NCI-H2081 treated with DMSO at 0.1 percent for 48 hours (cell line): ENCODE measurements around the gene MAP2K1.
"Not testable (repeated sequence)": the region's sequence is repeated elsewhere in the genome, so short reads cannot be mapped to it uniquely, and the experiment has no call there.

ENCODE experiments used
- DNase-seq: peaks from one replicate; lab custom pipeline; 2025; lab: John Stamatoyannopoulos, UW

Gene MAP2K1

DNA sequence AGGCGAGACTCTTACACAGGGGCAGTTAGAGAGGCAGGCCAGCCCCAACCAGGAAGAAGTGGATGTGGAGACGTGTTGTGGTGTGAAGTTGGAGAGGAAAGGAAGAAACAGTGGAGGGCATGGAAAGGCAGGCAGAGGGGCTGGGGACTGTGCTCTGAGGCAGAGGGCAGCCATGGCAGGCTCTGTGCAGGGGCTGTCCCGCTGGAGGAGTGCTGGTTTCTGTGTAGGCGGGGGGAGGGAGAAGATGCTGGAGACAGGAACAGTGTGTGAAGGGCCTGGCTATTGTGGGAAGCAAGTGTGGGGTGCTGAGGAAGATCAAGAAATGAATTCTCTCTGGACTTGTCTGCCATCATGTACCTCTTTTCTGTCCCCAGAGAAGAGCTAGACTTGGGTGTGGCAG lies 89.8 kb downstream of the MAP2K1 start:
- no peak for DNase-seq

DNA sequence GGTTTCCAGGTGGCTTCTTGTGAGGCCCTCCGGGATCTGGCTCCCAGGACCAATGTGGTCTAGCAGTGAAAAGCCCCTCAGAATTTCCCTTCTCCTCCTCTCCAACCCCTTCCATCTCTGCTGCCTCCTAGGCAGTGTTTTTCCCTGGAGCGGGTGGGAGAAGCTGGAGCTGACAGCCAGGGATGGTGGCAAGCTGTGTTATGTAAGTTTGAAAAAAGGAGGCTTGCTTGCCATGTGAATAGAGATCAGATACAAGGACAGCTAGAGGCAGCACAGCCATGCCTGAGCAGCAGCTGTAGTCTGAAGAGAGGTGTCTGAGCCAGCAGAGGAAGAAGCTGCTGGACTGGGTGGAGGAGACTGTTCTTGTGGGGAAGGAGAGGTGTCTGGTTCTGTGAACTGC lies 90.3 kb downstream of the MAP2K1 start:
- no peak for DNase-seq

DNA sequence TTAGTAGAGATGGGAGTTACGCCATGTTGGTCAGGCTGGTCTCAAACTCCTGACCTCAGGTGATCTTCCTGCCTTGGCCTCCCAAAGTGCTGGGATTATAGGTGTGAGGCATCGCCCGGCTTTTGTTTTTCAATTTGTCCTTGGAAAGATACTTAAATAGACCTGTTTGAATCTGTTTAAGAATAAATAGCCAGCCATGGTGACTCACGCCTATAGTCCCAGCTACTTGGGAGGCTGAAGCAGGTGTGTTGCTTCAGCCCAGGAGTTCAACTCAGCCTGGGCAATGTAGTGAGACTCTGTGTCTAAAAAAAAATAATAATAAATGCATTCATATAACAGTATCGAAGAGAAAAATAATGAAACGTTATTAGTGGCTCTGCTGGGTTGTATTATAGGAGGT lies 93.6 kb downstream of the MAP2K1 start:
- DNase-seq = no peak

DNA sequence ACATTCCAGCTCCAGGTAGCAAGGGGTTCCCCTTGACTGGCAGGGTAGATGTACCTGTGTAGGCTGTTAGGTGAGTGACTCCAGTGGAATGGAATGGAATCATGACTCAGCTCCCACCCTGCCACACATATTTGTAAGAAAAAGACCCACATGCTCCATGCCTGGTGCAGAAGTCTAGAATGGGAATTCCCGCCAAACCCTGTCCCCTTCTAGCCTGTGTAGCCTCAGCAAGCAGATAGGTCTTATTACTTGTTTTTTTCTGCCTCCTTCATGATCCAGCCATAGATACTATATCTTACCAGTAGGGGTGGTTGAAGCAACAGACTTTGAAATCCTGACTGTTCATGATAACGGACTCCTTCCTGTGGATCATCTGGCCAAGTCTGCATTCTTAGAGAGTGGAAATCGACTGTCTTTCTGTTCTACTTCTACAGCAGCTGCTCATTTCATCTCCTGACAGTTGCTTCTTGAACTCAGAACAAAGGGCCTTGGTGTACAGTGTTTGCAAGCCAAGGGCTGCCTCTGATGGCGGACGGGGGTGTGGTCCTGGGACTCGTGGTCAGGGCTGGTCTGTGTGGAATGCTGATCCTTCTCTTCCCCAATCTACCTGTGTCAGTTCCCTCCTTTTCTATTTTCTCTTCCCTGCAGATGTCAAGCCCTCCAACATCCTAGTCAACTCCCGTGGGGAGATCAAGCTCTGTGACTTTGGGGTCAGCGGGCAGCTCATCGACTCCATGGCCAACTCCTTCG lies 94.6 kb downstream of the MAP2K1 start:
- DNase-seq = no peak

DNA sequence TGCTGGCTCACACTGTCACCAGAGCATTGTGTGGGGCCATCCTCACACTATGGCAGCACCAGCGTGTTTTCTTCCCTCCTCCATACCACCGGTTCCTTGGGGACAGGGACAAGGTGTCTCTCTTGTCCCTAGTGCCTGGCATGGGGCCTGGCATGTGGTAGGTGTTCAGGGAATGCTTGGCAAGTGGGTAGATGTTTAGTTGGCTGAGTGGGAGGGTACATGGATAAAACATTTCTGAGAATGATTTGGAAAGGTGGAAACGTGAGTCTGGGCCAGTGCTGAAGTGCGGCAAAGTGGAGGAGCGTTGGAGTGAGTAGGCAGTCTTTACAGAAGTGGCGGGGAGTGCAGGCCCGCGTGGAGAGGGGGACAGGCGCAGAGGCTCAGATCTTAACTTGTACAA lies 95.8 kb downstream of the MAP2K1 start:
- no peak for DNase-seq

DNA sequence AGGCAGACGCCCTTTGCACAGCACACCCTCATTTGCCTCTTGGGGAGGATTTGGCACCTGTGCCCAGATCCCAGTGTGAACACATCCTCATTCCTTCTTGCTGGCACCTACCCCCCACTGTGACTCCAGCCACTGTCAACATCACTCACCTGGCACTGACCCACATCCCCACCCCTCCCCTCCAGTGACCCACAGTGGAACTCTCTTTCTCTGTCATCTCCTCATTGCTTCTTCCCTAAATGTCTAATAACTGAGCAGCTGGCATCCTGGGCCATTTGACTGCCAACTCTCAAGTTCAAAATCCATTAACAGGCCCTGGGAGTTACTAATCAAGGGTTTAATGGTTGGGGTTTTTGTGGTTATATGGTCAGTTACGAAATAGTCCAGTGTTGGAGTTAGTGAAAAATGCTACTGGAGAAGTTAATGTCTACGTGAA lies 96.4 kb downstream of the MAP2K1 start:
- no peak for DNase-seq

DNA sequence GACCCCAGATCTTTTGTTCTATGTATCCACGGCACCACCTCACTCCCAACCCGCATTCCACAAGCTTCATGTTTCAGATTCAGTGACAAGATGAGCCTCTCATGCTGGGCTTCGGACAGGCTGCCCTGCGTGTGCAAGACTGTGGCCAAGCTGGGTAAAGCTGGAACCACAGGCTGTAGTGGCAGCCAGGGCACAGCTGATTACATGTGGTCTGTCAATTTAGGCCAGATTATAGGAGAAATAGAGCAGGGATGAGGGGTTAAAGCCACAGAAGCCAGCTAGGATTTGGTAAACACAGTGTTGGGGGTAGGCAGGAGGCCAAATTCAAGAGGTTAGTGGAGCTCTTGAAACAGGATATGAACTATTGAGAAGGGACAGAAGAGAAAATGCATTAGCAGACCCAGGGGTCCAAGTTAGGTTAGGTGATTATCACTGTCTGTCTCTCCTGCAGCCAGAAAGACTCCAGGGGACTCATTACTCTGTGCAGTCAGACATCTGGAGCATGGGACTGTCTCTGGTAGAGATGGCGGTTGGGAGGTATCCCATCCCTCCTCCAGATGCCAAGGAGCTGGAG lies 97.9 kb downstream of the MAP2K1 start:
- DNase-seq = no peak

DNA sequence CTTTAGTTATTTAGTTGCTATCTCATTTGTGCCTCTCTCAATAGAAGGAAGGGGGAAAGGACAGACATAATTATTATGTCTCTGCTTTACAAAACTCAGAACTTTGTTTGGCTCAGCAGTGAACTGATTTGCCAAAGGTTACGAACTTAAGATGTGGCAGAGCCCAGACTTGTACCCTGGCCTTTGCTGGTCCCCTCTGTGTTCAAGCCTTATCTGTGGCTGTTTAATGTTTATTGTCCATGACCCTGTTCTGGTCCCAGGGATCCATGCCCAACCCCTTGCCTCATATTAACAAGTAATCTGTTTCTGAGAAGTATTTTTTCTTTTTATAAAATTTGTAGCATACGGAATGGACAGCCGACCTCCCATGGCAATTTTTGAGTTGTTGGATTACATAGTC lies 100.2 kb downstream of the MAP2K1 start:
- DNase-seq = no peak

DNA sequence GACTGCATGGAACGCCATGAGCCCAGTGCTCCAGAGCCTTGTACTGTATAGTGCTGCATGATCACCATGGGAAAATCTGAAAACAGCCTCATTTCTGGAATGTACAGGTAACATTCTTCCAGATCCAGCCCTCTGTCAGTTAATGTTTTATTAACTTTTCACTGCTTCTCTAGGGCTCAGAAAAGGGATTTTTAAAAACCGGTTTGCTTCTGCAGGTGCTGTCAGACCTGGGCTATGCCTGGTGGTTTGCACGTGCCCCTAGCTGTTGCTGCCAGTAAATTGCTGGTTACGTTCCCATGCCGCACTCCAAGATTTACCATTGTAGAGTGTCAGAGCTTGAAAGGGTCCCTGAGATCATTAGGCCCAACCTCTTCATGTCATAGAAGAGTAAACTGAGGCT lies 101.8 kb downstream of the MAP2K1 start:
- DNase-seq = no peak

DNA sequence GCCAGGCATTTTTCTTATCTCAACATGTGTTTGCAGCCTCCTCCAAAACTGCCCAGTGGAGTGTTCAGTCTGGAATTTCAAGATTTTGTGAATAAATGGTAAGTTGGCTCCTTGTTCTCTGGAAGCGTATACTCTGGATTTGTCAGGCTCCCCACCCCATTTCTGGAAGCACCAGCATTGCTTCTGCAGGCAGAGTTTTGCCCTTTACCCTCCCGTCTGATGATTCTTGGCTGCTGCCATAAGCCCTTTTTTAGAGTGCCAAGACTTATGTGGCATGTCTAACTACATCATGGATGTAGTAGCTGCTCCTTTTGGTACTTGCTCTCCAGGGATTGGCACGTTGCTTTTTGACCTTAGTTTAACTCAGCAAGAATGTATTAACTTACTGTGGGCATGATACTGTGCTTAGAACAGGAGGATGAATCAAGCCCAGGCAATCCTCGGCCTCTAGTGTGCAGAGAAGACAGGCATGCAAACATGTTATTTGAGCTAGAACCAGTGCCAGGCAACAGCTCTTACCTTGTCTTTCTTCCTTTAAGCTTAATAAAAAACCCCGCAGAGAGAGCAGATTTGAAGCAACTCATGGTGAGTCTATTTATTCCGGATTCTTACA lies 102.6 kb downstream of the MAP2K1 start:
- no peak for DNase-seq

DNA sequence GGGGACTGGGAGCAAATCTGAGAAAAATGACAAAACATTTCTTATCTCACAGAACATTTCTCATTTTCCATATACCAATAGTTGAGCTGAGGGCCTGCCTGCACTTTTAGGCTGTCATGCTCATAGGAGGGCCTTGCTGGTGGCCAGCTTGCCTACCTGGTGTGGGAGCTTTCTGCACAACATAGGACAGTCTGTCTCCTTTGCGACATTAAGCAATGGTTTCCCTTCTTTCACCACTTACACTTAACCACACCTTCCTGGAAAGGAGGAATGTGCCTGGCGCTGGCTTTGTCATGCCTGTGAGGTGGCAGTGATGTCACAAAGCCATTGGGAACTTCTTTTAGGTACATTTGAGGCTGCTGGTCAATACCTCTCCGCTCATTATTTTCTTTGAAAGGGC lies 105.1 kb downstream of the MAP2K1 start:
- no peak for DNase-seq

DNA sequence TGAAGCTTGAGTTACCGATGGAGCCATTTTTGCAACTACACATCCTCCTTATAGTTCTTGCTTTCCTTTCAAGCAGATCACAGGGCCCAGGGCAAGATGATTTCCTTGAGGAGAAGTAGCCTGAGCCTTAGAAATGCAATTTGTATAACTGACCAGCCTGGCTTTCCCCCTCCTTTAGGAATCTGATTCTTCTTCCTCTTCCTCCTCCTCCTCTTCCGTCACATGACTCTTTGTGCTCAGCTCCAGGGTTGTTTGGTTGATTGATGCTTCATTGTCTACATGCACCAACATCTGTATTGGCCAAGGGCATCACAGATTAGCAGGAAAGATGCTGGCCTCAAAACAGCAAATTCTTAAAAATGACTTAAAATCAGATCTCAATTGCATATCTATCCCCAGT lies 107.5 kb downstream of the MAP2K1 start:
- no peak for DNase-seq

DNA sequence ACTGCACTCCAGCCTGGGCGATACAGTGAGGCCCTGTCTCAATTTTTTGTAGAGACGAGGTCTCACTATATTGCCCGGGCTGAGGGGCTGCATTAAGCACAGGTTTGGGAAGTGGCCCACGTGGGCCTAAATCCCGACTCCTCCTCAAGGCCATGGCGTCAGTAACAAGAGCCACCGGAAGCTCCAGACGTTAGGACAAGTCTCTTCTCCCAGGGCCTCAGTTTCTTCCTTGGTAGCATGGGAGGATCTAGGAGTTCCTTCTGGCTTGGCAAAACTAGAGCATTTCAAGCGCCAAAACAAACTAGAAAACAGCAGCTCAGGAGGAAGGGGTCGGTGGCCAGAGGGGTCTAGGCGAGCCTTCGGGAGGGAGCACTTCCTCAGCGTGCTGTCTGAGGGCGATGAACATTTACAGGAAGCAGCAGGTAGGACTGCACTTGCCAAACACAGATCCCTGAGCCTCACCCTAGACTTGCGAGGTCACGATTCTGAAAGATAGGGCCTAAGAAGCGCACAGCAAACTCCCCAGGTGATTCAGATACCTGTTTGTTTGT lies 110.3 kb downstream of the MAP2K1 start:
- no peak for DNase-seq

DNA sequence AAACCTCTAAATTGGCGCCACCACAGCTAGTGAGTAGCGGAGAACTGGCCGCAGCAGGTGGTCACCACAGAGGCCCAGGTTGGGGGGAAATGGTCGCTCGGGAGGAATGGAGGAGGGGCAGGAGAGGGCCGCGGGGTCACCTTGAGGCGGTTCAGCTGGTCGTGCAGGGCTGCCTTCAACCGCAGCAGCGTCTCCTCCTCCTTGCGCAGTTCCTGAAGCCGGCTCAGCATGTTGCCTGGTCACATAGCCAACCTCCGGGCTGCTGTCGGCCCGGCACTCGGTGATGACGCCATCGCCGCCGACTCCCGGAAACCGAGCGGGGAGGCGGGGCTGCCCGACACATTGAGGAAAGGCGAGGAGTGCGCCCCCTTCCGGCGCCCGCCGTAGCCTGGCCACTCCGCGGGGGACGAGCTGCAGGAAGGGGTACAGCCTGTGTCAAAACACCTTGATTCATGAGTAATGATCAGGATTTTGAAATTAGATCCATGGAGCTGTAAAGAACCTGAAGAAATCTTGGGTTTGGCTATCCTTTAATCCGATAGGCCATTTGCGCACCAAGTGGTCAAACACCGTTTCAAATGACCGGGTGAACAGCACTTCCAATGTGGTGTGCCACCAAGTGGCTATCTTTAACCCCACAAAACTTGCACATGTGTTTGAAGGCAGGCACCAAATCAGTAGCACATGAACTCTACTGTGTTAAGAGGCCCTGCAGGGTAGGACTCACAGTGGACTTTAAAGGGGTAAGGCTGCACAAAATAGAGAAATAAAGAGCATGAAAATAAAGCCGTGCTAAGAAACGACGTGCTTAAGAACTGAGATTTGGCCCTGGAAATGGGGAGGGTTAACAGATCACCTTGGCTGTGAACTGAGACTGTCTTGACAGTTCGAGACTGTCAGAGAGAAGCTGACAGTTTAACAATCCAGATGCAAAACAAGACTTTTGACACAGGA lies 111.1 kb downstream of the MAP2K1 start, which contains the start of gene SNAPC5:
Gene SNAPC5, minus strand, starts transcription at position 261 of the 954 bp plus-strand sequence. Its CDS starts 31 bp downstream, at position 230.
- DNase-seq = peak; percentile 61

DNA sequence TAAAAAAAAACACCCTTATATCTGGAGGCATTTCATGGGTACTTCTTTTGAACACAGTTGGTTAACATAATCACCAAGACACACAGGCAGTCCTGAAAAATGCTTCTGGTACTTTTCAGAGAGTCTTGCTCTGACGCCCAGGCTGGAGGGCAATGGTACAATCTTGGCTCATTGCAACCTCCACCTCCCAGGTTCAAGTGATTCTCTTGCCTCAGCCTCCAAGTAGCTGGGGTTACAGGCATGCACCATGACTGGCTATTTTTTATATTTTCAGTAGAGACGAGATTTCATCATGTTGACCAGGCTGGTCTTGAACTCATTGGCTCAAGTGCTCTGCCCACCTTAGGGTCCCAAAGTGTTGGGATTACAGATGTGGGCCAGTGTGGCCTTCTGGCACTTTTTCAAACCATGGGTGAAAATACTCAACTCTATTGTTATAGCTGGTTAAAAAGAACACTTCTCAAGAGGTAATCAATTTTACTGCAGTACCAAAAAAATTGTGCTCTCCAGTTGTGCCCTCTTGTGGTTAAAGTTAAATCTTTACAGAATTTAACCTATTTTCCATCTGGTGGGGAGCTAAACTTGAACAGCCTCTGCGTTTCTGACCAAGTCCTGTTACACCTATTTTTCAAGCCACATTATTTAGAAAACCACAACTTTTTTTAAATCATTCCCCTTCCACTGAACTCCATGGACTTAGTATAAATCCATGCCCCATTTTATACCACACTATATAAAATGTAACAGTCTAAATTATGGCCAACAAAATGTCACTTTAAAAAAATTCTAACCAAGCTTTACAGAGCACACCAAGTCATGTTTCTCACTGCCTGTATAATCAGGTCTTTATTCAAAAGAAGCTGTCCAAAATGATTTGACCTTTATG lies 112.0 kb downstream of the MAP2K1 start:
- no peak for DNase-seq

DNA sequence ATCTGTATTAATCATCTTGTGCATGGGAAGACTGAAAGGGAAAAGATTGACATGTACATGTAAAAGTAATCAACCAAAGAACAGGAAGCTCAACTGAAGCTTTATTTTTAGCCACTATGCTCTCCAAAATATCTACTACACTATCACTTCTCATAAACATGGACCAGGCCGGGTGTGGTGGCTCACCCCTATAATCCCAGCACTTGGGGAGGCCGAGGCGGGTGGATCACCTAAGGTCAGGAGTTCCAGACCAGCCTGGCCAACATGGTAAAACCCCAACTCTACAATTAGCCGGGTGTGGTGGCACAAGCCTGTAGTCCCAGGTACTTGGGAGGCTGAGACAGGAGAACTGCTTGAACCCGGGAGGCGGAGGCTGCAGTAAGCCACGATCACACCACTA lies 113.6 kb downstream of the MAP2K1 start:
- DNase-seq = not testable (repeated sequence)

DNA sequence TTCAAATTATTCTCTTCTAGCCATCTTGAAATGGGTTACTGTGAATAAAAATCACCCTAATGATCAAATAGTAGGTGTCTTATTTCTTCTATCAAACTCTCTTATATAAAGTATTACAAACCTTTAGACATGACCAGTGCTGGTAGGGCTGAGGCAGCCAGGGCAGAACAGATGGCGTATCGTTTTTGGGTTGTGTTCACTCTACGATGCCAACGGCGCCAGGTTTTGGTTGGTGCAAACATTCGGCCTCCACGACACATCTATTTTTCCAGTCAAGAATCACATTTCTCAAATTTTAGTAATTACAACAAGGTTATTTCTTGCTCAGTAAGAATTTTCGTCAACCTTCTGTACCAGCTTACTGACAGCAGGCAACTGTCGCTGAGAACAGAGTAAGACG lies 115.8 kb downstream of the MAP2K1 start:
- no peak for DNase-seq

DNA sequence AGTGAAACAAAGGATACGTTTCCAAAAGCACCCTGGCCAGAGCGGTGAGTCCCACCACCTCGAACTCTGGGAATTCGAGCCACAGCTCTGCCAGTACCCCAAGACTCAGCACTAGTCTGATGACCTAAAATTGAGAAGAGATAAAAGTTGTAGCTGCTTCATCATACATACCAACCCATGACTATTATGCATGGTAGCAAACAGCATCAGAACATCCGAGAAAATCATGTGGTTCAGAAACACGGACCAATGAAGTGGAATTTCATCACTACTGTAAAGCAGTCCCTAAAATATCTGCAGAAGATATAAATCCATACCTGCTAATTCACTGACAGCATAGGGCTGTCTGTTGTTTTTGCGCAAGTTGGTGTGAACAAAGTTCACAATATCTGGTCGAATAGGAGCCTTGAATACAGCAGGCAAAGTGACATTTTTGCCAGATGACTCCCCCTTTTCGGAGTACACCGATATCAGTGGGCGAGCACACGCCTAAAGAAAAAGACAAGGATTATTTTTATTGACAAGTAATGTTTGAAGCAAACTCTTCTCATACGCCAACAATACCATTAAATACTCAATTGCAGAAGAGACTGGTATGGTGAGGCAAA lies 116.4 kb downstream of the MAP2K1 start:
- DNase-seq = not testable (repeated sequence)

DNA sequence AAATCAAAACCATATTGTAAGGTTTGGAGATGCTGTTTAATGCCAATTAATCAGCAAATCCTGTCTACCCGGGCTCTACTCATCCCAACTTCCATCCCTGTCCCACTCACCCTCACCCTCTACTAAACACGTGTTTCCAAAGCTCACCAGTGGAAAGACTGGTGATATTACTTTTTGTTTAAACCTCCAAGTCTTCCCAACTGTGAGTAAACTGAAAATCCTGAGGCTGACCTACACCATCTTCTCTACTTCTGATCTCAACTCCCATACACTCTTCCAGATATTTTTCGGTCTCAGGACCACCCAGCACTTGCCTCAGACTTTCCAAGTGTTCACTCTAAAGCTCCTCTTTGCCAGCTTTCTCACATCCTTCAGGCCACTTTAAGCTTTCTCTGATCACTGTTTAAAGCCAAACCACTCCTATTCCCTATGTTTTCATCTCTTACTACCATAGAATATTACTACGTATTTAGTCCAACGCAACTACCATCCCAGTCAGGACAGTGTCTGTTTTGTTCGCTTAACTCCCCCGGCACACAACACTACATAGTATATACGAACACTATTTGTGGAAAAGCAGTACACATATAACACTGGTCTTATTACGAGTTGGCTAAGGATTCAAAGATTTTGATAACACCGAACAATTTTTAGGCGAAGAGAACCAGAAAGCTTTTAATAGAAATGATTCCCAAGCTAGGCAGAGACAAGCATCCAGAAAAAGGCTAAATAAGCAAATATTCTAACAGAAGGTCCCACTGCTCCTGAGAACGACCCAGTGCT lies 117.3 kb downstream of the MAP2K1 start:
- DNase-seq = no peak
